ENCODE measurements around the gene SRPK1.
"Not testable (repeated sequence)": the region's sequence is repeated elsewhere in the genome, so short reads cannot be mapped to it uniquely, and the experiment has no call there.

Gene SRPK1

GRCh38 chr6:35920793-35921732, at the start of gene SRPK1:
TSS of gene SRPK1 (minus strand) at chr6:35921098. CDS start at chr6:35921056, 42 bp downstream.
- in situ Hi-C loops (cut with MboI; ENCODE audit: low sequenced_read_pairs) = no loop called here

- in situ Hi-C loops (cut with MboI; ENCODE audit: low sequenced_read_pairs) = no loop called here
These were observed 49.3 kb upstream of the SRPK1 start for GRCh38 chr6:35970181-35970580.

GRCh38 chr6:35969646-35970045, 48.7 kb upstream of the SRPK1 start:
- in situ Hi-C loops (cut with MboI; ENCODE audit: low sequenced_read_pairs) = no loop called here

- in situ Hi-C loops (cut with MboI; ENCODE audit: low sequenced_read_pairs) = no loop called here
These were observed 47.9 kb upstream of the SRPK1 start for GRCh38 chr6:35968821-35969220.

- in situ Hi-C loops (cut with MboI; ENCODE audit: low sequenced_read_pairs) = no loop called here
These were observed 46.3 kb upstream of the SRPK1 start for GRCh38 chr6:35967076-35967774.

GRCh38 chr6:35962779-35963560, 42.1 kb upstream of the SRPK1 start:
- in situ Hi-C loops (cut with MboI; ENCODE audit: low sequenced_read_pairs) = no loop called here

- in situ Hi-C loops (cut with MboI; ENCODE audit: low sequenced_read_pairs) = no loop called here
These were observed 39.3 kb upstream of the SRPK1 start for GRCh38 chr6:35960187-35960586.

GRCh38 chr6:35955970-35956369, 35.1 kb upstream of the SRPK1 start:
- in situ Hi-C loops (cut with MboI; ENCODE audit: low sequenced_read_pairs) = no loop called here

- in situ Hi-C loops (cut with MboI; ENCODE audit: low sequenced_read_pairs) = no loop called here
These were observed 34.6 kb upstream of the SRPK1 start for GRCh38 chr6:35955521-35955920.

GRCh38 chr6:35955071-35955470, 34.2 kb upstream of the SRPK1 start:
- in situ Hi-C loops (cut with MboI; ENCODE audit: low sequenced_read_pairs) = no loop called here

- in situ Hi-C loops (cut with MboI; ENCODE audit: low sequenced_read_pairs) = no loop called here
These were observed 33.4 kb upstream of the SRPK1 start for GRCh38 chr6:35954333-35954732.

- in situ Hi-C loops (cut with MboI; ENCODE audit: low sequenced_read_pairs) = no loop called here
These were observed 27.8 kb upstream of the SRPK1 start for GRCh38 chr6:35948725-35949124.

- in situ Hi-C loops (cut with MboI; ENCODE audit: low sequenced_read_pairs) = no loop called here
These were observed 24.7 kb upstream of the SRPK1 start for GRCh38 chr6:35945650-35946025.

- in situ Hi-C loops (cut with MboI; ENCODE audit: low sequenced_read_pairs) = no loop called here
These were observed 22.5 kb upstream of the SRPK1 start for GRCh38 chr6:35943390-35943789.

GRCh38 chr6:35942355-35942754, 21.5 kb upstream of the SRPK1 start:
- in situ Hi-C loops (cut with MboI; ENCODE audit: low sequenced_read_pairs) = no loop called here

- in situ Hi-C loops (cut with MboI; ENCODE audit: low sequenced_read_pairs) = not testable (repeated sequence)
These were observed 20.3 kb upstream of the SRPK1 start for GRCh38 chr6:35941170-35941569.

GRCh38 chr6:35940014-35940413, 19.1 kb upstream of the SRPK1 start:
- in situ Hi-C loops (cut with MboI; ENCODE audit: low sequenced_read_pairs) = not testable (repeated sequence)

- in situ Hi-C loops (cut with MboI; ENCODE audit: low sequenced_read_pairs) = not testable (repeated sequence)
These were observed 18.4 kb upstream of the SRPK1 start for GRCh38 chr6:35939259-35939658.

GRCh38 chr6:35936681-35937359, 15.9 kb upstream of the SRPK1 start:
- in situ Hi-C loops (cut with MboI; ENCODE audit: low sequenced_read_pairs) = no loop called here

GRCh38 chr6:35935469-35935868, 14.6 kb upstream of the SRPK1 start:
- in situ Hi-C loops (cut with MboI; ENCODE audit: low sequenced_read_pairs) = no loop called here

- in situ Hi-C loops (cut with MboI; ENCODE audit: low sequenced_read_pairs) = no loop called here
These were observed 12.9 kb upstream of the SRPK1 start for GRCh38 chr6:35933844-35934243.
